GM23338 (cell line): ENCODE results near the gene ANP32E.

Source experiments
- CTCF ChIP-seq, 2 experiments: fragments of 200-600 bp in 1 of 2; sonication (generic) in 1 of 2; conservative IDR thresholded peaks; 2 replicates each; pipeline versions ENCODE4 v1.5.1 to v1.6.1; 2016 to 2017; ENCODE audit warnings: antibody characterized with exemption in 2 of 2, low read depth in 2 of 2, mild to moderate bottlenecking in 2 of 2, moderate library complexity in 1 of 2
- EZH2 ChIP-seq: fragments of 200-600 bp; sonication (generic); IDR thresholded peaks from one replicate; pipeline ENCODE4 v1.8.0; 2017; ENCODE audit warnings: antibody characterized with exemption, mild to moderate bottlenecking, low read depth; ENCODE audit not compliant: unreplicated experiment
- EZH2phosphoT487 ChIP-seq: fragments of 200-600 bp; sonication (generic); IDR thresholded peaks from one replicate; pipeline ENCODE4 v1.8.1; 2018; ENCODE audit warnings: antibody characterized with exemption; ENCODE audit not compliant: unreplicated experiment
- JUNB ChIP-seq: IDR thresholded peaks from one replicate; pipeline ENCODE4 v1.6.1; 2016; ENCODE audit warnings: antibody characterized with exemption; ENCODE audit not compliant: unreplicated experiment
- NANOG ChIP-seq: IDR thresholded peaks from 2 replicates; pipeline ENCODE4 v1.6.1; 2016; ENCODE audit warnings: antibody characterized with exemption, borderline replicate concordance
- POLR2AphosphoS5 ChIP-seq: IDR thresholded peaks from 2 replicates; pipeline ENCODE4 v1.6.1; 2016; ENCODE audit warnings: antibody characterized with exemption, low read depth
- ZNF114 ChIP-seq: fragments of 250-450 bp; sonication (Bioruptor Pico); IDR thresholded peaks from 2 replicates; pipeline ENCODE4 v1.5.0; 2020; ENCODE audit warnings: mild to moderate bottlenecking, moderate library complexity
- TF ChIP-seq, protein P1 (sequence below): IDR thresholded peaks from one replicate; pipeline ENCODE4 v1.6.1; 2018; ENCODE audit warnings: antibody characterized with exemption; ENCODE audit not compliant: unreplicated experiment
- TF ChIP-seq, protein P2 (sequence below): IDR thresholded peaks from 2 replicates; pipeline ENCODE4 v1.6.1; 2016; ENCODE audit warnings: antibody characterized with exemption

- TF ChIP-seq CTCF (conservative IDR thresholded peaks at IDR 0.05; ENCODE audit: low read depth in 2 of 2): no peak
- no peak for TF ChIP-seq POLR2AphosphoS5
- no peak for TF ChIP-seq EZH2
- no peak for TF ChIP-seq EZH2phosphoT487
- TF ChIP-seq, protein P1, sequence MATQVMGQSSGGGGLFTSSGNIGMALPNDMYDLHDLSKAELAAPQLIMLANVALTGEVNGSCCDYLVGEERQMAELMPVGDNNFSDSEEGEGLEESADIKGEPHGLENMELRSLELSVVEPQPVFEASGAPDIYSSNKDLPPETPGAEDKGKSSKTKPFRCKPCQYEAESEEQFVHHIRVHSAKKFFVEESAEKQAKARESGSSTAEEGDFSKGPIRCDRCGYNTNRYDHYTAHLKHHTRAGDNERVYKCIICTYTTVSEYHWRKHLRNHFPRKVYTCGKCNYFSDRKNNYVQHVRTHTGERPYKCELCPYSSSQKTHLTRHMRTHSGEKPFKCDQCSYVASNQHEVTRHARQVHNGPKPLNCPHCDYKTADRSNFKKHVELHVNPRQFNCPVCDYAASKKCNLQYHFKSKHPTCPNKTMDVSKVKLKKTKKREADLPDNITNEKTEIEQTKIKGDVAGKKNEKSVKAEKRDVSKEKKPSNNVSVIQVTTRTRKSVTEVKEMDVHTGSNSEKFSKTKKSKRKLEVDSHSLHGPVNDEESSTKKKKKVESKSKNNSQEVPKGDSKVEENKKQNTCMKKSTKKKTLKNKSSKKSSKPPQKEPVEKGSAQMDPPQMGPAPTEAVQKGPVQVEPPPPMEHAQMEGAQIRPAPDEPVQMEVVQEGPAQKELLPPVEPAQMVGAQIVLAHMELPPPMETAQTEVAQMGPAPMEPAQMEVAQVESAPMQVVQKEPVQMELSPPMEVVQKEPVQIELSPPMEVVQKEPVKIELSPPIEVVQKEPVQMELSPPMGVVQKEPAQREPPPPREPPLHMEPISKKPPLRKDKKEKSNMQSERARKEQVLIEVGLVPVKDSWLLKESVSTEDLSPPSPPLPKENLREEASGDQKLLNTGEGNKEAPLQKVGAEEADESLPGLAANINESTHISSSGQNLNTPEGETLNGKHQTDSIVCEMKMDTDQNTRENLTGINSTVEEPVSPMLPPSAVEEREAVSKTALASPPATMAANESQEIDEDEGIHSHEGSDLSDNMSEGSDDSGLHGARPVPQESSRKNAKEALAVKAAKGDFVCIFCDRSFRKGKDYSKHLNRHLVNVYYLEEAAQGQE: no peak
- no peak for TF ChIP-seq JUNB
- no peak for TF ChIP-seq ZNF114
- TF ChIP-seq, protein P2, sequence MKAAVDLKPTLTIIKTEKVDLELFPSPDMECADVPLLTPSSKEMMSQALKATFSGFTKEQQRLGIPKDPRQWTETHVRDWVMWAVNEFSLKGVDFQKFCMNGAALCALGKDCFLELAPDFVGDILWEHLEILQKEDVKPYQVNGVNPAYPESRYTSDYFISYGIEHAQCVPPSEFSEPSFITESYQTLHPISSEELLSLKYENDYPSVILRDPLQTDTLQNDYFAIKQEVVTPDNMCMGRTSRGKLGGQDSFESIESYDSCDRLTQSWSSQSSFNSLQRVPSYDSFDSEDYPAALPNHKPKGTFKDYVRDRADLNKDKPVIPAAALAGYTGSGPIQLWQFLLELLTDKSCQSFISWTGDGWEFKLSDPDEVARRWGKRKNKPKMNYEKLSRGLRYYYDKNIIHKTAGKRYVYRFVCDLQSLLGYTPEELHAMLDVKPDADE: no peak
- TF ChIP-seq NANOG: no peak
These were observed 59.3 kb downstream of the ANP32E start for GRCh38 chr1:150176593-150176992.
